ENCODE data around the gene EFCAB10.

DNA sequence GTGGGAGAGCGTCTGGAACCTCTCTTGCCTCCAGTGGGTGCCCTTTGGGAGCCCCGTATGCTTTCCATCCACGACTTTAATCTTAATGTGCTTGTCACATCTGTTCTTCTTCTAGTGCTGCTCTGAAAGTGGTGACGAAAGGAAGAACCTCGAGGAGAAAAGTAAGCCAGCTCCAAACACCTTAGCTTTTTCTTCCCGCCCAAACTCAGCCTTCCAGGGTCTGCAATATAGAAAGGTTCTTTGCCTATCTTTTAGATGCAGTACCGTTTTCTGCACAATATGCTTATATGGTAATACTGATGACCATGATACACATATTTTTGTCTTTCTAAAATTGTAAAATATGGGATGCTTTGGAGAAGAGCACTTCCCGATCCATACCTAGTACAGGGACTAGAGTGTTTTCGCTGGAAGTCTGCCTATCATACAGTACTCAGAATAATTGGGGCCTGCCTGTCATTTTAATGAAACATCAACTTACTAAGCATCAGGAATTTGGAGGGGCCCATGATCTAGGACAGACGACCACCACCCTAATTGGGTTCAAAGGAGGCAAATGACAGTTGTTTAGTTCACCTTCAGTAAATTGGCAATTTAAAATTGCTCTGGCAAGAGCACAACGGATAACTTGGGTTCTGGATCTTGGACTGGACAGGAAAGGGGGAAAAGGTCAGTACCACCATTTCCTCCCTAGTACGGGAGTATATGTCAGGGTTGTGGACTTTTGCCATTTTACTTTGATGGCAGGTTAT lies 48.4 kb downstream of the EFCAB10 start:
- TF ChIP-seq, protein P1, sequence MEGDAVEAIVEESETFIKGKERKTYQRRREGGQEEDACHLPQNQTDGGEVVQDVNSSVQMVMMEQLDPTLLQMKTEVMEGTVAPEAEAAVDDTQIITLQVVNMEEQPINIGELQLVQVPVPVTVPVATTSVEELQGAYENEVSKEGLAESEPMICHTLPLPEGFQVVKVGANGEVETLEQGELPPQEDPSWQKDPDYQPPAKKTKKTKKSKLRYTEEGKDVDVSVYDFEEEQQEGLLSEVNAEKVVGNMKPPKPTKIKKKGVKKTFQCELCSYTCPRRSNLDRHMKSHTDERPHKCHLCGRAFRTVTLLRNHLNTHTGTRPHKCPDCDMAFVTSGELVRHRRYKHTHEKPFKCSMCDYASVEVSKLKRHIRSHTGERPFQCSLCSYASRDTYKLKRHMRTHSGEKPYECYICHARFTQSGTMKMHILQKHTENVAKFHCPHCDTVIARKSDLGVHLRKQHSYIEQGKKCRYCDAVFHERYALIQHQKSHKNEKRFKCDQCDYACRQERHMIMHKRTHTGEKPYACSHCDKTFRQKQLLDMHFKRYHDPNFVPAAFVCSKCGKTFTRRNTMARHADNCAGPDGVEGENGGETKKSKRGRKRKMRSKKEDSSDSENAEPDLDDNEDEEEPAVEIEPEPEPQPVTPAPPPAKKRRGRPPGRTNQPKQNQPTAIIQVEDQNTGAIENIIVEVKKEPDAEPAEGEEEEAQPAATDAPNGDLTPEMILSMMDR (conservative IDR thresholded peaks at IDR 0.05; ENCODE audit: low read depth, low read length): no peak
- TF ChIP-seq EZH2phosphoT487 (IDR thresholded peaks at IDR 0.05; ENCODE audit: borderline replicate concordance, low read length) (no peak), EZH2 (IDR thresholded peaks at IDR 0.05; ENCODE audit: low read length, unreplicated experiment) (no peak)

Data from PC-3 (cell line).